GM21528 (cell line): ENCODE measurements around the gene PCF11.
A peak's percentile ranks its signal among the peaks of the same experiment; 100 is the strongest.
"Not testable (repeated sequence)": the region's sequence is repeated elsewhere in the genome, so short reads cannot be mapped to it uniquely, and the experiment has no call there.

Experiments used
- ATAC-seq: cut with Tn5 transposase; IDR thresholded peaks from one replicate; pipeline ENCODE4 v1.9.1; 2021; ENCODE audit warnings: mild to moderate bottlenecking, moderate library complexity; ENCODE audit not compliant: unreplicated experiment, low FRiP score

The PCF11 gene, protein sequence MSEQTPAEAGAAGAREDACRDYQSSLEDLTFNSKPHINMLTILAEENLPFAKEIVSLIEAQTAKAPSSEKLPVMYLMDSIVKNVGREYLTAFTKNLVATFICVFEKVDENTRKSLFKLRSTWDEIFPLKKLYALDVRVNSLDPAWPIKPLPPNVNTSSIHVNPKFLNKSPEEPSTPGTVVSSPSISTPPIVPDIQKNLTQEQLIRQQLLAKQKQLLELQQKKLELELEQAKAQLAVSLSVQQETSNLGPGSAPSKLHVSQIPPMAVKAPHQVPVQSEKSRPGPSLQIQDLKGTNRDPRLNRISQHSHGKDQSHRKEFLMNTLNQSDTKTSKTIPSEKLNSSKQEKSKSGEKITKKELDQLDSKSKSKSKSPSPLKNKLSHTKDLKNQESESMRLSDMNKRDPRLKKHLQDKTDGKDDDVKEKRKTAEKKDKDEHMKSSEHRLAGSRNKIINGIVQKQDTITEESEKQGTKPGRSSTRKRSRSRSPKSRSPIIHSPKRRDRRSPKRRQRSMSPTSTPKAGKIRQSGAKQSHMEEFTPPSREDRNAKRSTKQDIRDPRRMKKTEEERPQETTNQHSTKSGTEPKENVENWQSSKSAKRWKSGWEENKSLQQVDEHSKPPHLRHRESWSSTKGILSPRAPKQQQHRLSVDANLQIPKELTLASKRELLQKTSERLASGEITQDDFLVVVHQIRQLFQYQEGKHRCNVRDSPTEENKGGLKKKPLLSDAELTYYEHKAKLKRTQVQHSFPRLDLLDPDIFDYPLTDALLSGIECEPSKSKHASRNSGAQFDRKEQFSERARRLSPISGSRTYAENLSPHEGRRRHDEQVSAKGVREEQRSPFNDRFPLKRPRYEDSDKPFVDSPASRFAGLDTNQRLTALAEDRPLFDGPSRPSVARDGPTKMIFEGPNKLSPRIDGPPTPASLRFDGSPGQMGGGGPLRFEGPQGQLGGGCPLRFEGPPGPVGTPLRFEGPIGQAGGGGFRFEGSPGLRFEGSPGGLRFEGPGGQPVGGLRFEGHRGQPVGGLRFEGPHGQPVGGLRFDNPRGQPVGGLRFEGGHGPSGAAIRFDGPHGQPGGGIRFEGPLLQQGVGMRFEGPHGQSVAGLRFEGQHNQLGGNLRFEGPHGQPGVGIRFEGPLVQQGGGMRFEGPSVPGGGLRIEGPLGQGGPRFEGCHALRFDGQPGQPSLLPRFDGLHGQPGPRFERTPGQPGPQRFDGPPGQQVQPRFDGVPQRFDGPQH (N-terminal part only)

DNA sequence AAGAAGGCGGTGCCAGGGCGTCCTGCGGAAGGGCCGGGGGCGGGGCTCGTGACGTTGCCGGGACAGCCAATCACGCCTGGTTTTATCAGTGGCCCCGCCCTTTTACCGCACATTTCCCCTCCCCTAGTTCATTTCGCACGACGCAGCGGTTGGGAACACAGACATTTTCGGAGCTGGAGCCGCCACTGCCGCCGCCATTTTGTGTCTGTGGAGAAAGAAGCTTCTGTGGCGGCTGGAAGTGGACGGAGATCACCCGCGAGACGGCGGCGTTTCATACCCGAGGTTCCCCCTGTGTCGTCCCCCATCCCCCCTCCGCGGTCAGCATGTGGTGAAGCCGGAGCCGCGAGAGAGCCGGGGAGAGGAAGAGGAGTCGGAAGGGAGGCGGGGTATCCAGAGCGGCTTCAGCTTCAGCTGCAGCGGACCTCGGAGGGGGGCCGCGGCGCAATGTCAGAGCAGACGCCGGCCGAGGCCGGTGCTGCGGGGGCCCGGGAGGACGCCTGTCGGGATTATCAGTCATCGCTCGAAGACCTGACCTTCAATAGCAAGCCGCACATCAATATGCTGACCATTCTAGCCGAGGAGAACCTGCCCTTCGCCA is at the start of gene PCF11:
TSS of gene PCF11 (plus strand) at position 136 of the 598 bp plus-strand sequence. CDS start at position 445, 309 bp downstream.
- ATAC-seq, result peak; percentile 16

DNA sequence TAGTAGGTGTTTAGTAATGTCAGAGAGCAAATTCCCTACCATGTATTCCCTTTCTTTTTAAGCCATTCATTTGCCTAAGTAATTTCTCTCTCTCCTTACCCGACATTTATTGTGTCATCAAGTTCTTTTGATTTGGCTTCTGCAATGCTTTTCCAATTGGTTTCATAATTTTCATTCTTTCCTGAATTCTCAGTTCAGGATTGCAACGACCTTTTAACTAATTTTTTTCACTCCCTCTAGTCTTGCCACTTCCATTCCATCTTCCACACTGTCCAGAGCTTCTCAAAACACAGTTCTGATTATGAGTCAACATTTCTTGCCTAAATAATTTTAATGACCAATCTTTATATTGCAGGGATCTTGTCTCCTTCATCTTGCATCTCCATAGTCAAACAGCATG is 44.0 kb upstream of the PCF11 start:
- ATAC-seq, result no peak

DNA sequence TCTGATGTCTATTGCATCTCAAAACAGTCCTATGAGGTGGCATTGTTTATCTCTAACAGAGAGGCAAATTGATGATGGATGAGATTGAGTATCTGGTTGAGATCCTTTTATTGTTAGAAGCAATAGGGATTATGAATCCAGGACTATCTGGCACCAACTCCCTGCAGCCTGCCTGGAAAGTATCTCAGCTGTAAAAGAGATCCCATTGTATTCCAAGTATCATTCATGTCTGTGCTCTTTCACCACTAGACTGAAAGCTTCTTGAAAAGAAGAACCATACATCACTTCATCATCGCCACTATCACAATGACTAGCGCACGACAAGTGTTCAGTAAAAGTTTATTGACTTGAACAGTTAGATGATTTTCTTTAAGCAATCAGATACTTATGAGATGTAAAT is 41.9 kb upstream of the PCF11 start:
- ATAC-seq, result no peak

DNA sequence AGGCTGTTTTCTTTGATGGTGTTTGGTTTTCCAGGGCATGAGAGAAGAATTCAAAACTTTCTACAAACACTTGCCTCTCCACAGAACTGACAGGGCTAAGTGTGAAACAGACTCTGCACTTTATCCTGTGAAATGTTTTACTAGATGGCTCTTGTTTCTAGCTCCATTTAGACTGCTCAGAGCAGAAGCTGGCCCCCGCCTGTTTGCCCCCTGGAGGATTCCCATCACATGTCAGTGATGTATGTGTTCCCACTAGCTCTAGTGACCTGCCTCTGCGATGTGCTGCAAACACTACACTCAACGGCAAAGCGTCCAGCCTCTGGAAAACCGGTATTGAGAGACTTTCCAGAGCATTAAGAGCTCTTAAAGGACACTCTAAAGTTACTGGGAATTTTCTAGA is 41.4 kb upstream of the PCF11 start:
- no peak for ATAC-seq

DNA sequence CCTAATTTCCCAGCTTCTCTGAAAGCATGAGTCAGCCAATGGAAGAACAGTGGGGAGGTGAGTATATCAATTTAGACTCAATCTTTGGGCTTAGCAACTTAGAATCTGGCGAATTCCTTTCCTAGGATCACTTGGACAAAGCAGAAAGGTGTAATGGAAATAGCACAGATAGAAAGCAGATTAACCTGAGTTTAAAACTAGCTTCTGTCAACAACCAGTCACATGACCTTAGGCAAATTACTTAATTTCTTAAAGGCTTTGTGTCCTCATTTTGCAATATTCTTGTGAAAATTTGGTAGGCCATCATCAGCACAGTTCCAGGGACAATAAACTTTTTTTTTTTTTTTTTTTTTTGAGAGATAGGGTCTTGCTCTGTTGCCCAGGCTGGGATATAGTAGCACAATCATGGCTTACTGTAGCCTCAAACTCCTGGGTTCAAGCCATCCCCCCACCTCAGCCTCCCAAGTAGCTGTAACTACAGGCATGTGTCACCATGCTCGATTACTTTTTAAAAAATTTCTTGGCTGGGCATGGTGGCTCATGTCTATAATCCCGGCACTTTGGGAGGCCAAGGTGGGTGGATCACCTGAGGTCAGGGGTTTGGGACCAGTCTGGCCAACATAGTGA is 40.8 kb upstream of the PCF11 start:
- no peak for ATAC-seq

DNA sequence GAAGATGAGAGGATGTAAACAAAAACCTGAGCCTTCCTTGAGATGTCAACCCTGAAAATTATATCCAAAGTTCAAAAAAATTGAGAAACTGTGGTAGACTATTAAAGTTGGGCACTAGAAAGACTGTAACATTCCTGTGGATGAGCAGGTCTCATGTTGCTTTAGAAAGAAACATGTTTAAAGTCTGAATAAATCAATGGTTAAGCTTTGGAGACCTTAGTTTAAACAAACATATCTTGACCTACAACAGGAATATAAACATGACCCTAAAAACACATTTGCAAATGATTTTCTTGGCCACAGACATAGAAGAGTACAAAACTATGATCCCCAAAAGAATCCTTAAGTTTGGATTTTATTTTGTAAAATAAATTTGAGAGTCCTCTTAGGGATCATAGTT is 38.1 kb upstream of the PCF11 start:
- no peak for ATAC-seq

DNA sequence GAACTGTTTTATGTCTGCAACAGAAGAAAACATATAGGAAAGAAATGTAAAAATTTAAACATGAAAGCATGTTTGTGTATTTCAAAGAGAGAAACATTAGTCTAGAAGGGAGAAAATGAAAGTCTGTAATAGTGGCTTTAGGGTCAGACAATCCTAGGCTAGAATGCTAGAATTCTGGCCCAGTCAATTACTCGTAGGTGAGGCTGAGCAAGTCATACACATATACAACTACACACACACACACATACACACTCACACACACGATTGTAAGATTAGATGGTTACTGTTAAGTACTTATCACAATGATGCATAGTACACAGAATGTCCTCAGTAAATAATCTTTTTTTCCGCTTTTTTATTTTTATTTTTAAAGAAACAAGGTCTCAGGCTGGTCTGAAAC is 37.7 kb upstream of the PCF11 start:
- no peak for ATAC-seq

DNA sequence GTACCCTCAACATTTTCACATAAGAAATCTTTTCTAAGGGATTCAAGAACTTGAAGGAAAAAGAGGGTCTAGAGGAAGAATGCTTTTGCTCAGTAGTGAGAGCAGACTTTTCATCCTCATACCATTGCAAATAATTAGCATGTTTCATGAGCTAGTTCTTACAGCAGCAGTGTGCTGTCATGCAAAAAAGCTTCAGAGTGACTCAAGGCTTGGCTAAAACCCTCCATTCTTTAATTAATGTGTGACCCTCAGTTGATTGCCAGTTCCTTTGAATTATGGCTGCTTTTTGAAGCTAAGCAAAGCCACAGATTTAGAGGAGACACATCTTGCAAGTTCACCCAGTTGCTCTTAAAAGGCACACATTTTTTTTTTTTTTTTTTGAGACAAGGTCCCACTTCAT is 36.6 kb upstream of the PCF11 start:
- no peak for ATAC-seq

DNA sequence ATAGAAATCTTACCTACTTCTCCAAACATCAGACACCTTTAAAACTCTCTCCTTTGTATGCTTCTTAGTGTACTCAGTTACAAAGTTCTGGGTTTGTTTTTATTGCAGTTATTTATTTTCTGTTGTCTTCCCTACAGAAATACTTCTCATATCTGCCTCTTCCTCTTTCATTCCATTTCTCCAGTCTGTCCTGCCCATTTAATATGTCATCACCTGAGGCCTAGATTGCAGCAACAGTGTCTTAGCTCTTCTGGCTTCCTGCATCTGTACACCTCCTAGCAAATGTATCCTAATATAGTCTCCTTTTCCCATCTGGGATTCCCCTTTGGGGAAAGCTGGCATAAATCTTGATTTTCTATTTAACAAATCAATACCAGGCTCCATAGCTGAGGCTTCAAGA is 34.9 kb upstream of the PCF11 start:
- ATAC-seq, result no peak

DNA sequence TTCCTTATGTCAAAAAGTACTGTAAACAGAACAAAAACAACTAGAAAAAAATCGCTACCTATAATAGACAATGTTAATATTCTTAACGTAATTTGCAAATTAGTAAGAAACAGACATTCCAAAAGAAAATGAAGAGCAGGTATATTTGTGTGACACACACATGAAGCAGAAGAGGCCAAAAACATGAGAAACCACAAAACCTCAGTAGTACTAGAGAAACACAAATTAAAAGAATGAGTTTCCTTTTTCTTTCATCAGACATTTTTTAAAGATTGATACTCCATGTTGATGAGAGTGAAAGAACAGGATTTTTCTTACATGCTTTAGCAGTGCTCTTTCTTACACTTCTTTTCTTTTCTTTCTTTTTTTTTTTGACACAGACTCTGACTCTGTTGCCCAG is 34.2 kb upstream of the PCF11 start:
- ATAC-seq, result no peak

DNA sequence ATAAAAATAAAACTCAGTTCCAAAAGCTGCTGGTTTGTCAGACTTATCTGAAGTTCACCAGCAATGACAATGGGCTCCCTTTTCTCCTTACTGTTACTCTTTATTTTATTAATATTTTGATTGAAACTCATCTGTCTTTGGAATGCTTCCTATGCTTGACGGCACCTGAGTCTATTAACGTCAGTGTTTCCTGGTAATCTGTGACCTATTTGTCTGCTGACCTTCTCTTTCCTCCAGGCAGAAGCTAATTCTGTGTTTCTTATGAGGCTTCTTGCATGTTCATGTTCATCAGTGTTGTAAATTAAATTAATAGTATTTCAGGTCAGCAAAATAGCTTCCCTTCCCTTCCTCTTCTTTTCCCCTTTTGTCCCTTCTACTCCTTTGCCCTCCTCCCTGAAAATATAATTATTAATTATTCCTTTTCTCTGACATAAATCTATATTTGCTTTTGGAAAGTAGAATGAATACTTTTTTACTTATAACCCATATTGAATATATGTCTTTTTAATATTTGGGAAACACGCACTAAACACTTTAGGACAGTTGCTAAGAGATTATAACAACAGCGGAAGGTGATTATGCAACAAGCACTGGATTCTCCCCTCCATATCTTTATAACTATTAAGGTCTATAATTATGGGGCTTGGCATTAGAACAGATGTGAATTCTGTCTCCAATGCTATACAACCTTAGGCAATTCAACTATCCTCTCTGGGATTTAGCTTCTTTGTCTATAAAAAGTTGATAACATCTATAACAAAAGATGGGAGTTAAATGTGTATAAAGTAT is 32.1 kb upstream of the PCF11 start:
- ATAC-seq, result no peak

DNA sequence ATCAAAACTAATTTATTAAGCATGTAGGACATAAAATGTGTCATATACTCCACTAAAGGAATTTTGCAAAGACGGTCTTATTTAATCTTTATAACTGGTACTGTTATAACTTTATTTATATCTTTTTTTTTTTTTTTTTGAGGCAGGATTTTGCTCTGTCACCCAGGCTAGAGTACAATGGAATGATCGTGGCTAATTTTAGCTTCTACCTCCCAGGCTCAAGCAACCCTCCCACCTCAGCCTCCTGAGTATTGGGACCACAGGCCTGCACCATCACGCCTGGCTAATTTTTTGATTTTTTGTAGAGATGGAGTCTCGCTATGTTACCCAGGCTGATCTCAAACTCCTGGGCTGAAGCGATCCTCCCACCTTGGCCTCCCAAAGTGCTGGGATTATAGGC is 31.4 kb upstream of the PCF11 start:
- no peak for ATAC-seq

DNA sequence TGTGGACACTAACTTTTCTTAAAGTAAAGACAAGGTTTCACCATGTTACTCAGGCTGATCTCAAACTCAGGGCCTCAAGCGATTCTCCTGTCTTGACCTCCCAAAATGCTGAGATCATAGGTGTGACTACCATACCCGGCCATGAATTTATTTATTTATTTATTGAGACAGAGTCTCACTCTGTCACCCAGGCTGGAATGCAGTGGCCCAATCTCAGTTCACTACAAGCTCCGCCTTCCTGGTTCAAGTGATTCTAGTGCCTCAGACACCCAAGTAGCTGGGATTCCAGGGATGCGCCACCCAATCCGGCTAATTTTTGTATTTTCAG is 29.7 kb upstream of the PCF11 start:
- peak; percentile 8 for ATAC-seq

DNA sequence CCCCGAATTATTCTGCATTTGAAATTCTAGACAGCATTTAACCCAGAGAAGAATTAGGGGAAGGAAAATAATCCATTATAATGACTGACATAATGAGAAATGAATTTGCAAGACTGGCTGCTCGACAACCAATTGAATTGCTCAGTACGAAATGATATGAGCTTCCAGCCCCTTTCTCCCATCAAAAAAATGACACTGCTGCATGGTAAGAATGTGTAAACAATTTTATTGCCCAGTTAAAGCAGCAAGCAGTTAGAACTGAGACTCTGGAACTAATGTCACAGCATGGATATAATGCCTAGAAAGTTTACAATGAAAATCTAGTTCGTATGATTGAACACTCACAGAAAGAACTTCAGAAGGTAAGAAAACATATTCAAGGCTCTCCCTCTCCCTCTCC is 24.7 kb upstream of the PCF11 start:
- no peak for ATAC-seq

DNA sequence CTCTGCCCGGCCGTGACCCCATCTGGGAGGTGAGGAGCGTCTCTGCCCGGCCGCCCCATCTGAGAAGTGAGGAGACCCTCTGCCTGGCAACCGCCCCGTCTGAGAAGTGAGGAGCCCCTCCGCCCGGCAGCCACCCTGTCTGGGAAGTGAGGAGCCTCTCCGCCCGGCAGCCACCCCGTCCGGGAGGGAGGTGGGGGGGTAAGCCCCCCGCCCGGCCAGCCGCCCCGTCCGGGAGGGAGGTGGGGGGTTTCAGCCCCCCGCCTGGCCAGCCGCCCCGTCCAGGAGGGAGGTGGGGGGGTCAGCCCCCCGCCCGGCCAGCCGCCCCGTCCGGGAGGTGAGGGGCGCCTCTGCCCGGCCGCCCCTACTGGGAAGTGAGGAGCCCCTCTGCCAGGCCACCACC is 23.7 kb upstream of the PCF11 start:
- ATAC-seq, result not testable (repeated sequence)

DNA sequence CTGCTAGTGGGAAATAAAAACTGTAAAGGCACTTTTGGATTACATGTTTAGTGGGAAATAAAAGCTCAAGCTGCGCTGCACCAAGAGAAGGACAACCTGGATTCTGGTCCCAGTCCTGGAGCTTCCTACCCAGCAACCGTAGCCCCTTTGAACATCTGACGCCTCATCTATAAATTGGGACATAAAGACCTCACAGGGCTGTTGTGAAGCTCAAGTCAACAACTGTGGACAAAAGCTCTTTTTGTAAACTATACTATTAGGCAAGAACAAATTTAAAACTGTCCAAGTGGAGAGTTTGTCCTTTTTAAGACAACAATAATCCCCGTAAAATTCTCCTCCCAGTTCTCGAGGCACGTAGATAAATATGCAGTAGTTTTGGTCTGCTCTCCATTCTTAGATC is 17.6 kb upstream of the PCF11 start:
- no peak for ATAC-seq

DNA sequence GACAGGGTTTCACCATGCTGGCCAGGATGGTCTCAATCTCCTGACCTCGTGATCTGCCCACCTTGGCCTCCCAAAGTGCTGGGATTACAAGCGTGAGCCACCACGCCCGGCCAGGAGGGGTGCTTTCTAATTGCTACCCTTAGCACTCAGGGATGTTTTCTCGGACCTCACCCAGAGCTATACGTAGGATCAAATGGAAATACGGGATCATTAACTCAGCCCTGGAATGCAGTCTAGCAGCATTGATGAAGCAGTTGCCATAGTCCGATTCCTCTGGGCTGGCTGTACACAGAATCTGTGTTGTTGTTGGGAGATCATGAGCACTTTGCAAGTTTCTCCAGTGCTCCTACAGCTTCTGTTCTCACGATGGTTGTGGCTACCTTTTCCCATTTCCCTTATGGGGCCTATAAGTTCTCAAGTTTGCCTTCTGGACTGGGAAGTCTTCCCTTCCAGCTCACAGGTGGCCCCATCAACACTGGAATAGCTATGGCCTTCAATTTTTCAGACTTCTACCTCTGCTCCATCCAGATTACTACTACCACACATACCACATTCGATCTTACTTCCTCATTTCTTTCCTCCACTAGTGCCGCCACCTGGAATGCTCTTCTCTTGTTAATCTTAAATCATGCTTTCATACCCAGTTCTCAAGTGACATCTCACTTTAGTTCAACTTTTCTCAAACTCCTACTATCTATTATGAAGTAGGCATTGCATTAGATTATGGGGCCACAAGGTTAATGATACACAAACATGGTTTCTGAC is 16.1 kb upstream of the PCF11 start:
- ATAC-seq, result peak; percentile 98

DNA sequence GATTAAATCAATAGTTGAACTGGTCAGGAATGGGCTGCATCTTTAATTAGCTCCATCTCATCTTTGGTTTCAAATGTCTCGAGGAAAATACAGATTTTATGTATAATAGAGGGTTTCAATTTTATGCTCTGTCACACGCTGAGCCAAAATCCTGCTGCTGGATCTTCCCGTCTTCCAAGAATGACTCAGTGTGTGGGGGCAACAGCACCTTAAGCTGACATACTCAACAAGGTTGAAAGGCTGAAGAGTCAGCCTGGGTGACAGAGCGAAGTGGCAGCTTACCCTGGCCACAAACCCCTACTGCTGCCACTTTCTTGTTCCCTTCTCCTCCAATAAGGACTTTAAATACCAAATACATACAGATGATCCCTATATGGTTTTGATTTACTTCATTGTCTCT is 9.0 kb upstream of the PCF11 start:
- no peak for ATAC-seq

DNA sequence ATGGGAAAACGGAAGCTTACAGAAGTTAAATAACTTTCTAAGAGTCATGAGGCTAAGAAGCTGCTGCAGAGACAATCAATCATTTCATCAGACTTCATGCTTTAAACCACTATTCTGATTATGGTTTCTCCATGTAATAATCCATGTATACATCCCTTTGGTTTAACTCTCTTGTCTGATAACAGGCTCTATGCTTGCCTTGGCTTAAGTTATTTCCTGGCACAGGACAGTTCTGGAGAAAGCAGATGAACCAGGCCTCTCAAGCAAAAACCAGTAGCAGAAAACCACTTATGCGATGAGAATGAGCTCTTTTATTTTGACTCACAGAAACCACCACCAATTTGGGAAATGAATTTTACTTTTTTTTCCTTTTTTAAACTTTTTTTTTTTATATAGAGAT is 6.5 kb upstream of the PCF11 start:
- ATAC-seq, result no peak
